Ureter (tissue), 1 donor: ENCODE data around the gene DSTN. TPM values are rescaled to one million over a fixed set of nuclear protein-coding genes. Genes with fewer than 3 reads are reported as not detected.

ENCODE experiments used
- DNase-seq: peaks from one replicate; pipeline ENCODE4 v3.0.0-alpha.2; 2020; ENCODE audit warnings: low spot score
- total RNA-seq: library from RNA; stranded (reverse); gene quantifications from one replicate; pipeline ENCODE4 v1.2.4, GENCODE V29; 2023
- donor health status: DM: yes; HTN: yes; CAD: no.

The DSTN gene
- total RNA-seq, 1 donor from 2014 or later = 603 TPM

GRCh38 chr20:17580895-17581294 is 11.0 kb downstream of the DSTN start:
- no peak for DNase-seq

GRCh38 chr20:17583126-17583525 is 13.3 kb downstream of the DSTN start:
- no peak for DNase-seq

GRCh38 chr20:17584689-17585088 is 14.8 kb downstream of the DSTN start:
- no peak for DNase-seq

- DNase-seq = no peak
These were observed 16.4 kb downstream of the DSTN start for GRCh38 chr20:17586250-17586649.

- DNase-seq = no peak
These were observed 17.3 kb downstream of the DSTN start for GRCh38 chr20:17587148-17587547.

- DNase-seq = no peak
These were observed 17.9 kb downstream of the DSTN start for GRCh38 chr20:17587824-17588223.

- DNase-seq = no peak
These were observed 19.4 kb downstream of the DSTN start for GRCh38 chr20:17589161-17589834.

- DNase-seq = no peak
These were observed 20.4 kb downstream of the DSTN start for GRCh38 chr20:17590245-17590644.

- no peak for DNase-seq
These were observed 24.0 kb downstream of the DSTN start for GRCh38 chr20:17593902-17594301.

GRCh38 chr20:17594443-17594842 is 24.6 kb downstream of the DSTN start:
- DNase-seq = peak; percentile 74

- no peak for DNase-seq
These were observed 26.0 kb downstream of the DSTN start for GRCh38 chr20:17595856-17596255.

GRCh38 chr20:17598013-17598550 is 28.2 kb downstream of the DSTN start:
- no peak for DNase-seq

GRCh38 chr20:17601957-17602356 is 32.1 kb downstream of the DSTN start:
- DNase-seq = no peak

GRCh38 chr20:17602493-17602892 is 32.6 kb downstream of the DSTN start:
- DNase-seq = no peak

GRCh38 chr20:17605131-17605660 is 35.3 kb downstream of the DSTN start:
- no peak for DNase-seq

- no peak for DNase-seq
These were observed 36.1 kb downstream of the DSTN start for GRCh38 chr20:17606001-17606400.

GRCh38 chr20:17608701-17609497 is 39.0 kb downstream of the DSTN start:
- DNase-seq = no peak

- DNase-seq = no peak
These were observed 40.0 kb downstream of the DSTN start for GRCh38 chr20:17609811-17610377.

GRCh38 chr20:17610566-17611289 is 40.9 kb downstream of the DSTN start:
- peak; percentile 65 for DNase-seq

- no peak for DNase-seq
These were observed 41.3 kb downstream of the DSTN start for GRCh38 chr20:17611290-17611539.

GRCh38 chr20:17611540-17612286 is 41.8 kb downstream of the DSTN start:
- peak; percentile 69 for DNase-seq
